Astrocyte (in vitro differentiated cells and primary cell): ENCODE measurements around the gene TNFRSF21. TPM values are rescaled to one million over a fixed set of nuclear protein-coding genes. Genes with fewer than 3 reads are reported as not detected.
"Not testable (repeated sequence)": the region's sequence is repeated elsewhere in the genome, so short reads cannot be mapped to it uniquely, and the experiment has no call there.

Source experiments
- DNase-seq: peaks from one replicate; pipeline ENCODE4 v3.0.0-alpha.2; 2010; ENCODE audit warnings: low read depth
- FAIRE-seq: peaks from 2 replicates; lab custom pipeline; 2011; peaks lifted over from hg19 to GRCh38; lab: Jason Lieb, UNC
- H2AFZ ChIP-seq: 2 replicates; pipeline ENCODE4 v1.6.0; 2012; ENCODE audit warnings: low read depth, low read length, inconsistent platforms
- H3K27ac ChIP-seq: 2 replicates; pipeline ENCODE4 v1.5.1; 2011; ENCODE audit warnings: low read depth, low read length, inconsistent platforms
- H3K27me3 ChIP-seq: 2 replicates; pipeline ENCODE4 v1.6.0; 2011; ENCODE audit warnings: low read length, inconsistent platforms; ENCODE audit not compliant: insufficient read depth
- H3K36me3 ChIP-seq: 2 replicates; pipeline ENCODE4 v1.5.1; 2011; ENCODE audit warnings: low read length, inconsistent platforms; ENCODE audit not compliant: insufficient read depth
- H3K4me1 ChIP-seq: 2 replicates; pipeline ENCODE4 v1.5.1; 2011; ENCODE audit warnings: low read length, inconsistent platforms; ENCODE audit not compliant: insufficient read depth
- H3K4me2 ChIP-seq: 2 replicates; pipeline ENCODE4 v1.6.0; 2012; ENCODE audit warnings: low read length, inconsistent platforms
- H3K4me3 ChIP-seq: 2 replicates; pipeline ENCODE4 v1.5.1; 2011; ENCODE audit warnings: low read depth, mild to moderate bottlenecking, low read length, inconsistent platforms; ENCODE audit not compliant: insufficient read depth
- H3K79me2 ChIP-seq: 2 replicates; pipeline ENCODE4 v1.6.0; 2012; ENCODE audit warnings: mild to moderate bottlenecking, low read length, inconsistent platforms; ENCODE audit not compliant: insufficient read depth
- H3K9ac ChIP-seq: 2 replicates; pipeline ENCODE4 v1.6.0; 2012; ENCODE audit warnings: mild to moderate bottlenecking, low read length, inconsistent platforms
- H3K9me3 ChIP-seq: 2 replicates; pipeline ENCODE4 v1.5.1; 2012; ENCODE audit warnings: low read depth, mild to moderate bottlenecking, low read length, inconsistent platforms; ENCODE audit not compliant: insufficient read depth
- H4K20me1 ChIP-seq: 2 replicates; pipeline ENCODE4 v1.6.0; 2012; ENCODE audit warnings: low read length, inconsistent platforms; ENCODE audit not compliant: insufficient read depth
- H3K27ac Mint-ChIP-seq: one replicate; pipeline ENCODE4 v1.8.0; 2021; ENCODE audit warnings: mild to moderate bottlenecking, mixed read lengths; ENCODE audit not compliant: unreplicated experiment
- H3K27me3 Mint-ChIP-seq: one replicate; pipeline ENCODE4 v1.8.0; 2021; ENCODE audit warnings: low read depth, mixed read lengths; ENCODE audit not compliant: unreplicated experiment
- H3K36me3 Mint-ChIP-seq: one replicate; pipeline ENCODE4 v1.8.0; 2021; ENCODE audit warnings: low read depth, mixed read lengths; ENCODE audit not compliant: unreplicated experiment
- H3K4me1 Mint-ChIP-seq: one replicate; pipeline ENCODE4 v1.8.0; 2021; ENCODE audit warnings: low read depth, mixed read lengths; ENCODE audit not compliant: unreplicated experiment
- H3K4me3 Mint-ChIP-seq: one replicate; pipeline ENCODE4 v1.8.0; 2021; ENCODE audit warnings: mild to moderate bottlenecking, moderate library complexity, mixed read lengths; ENCODE audit not compliant: unreplicated experiment
- H3K9me3 Mint-ChIP-seq: one replicate; pipeline ENCODE4 v1.8.0; 2021; ENCODE audit warnings: mild to moderate bottlenecking, mixed read lengths; ENCODE audit not compliant: unreplicated experiment
- CTCF ChIP-seq: IDR thresholded peaks from 2 replicates; pipeline ENCODE4 v1.5.1; 2011; ENCODE audit warnings: low read depth, mild to moderate bottlenecking, inconsistent platforms, low read length, moderate library complexity; ENCODE audit not compliant: insufficient read depth
- EZH2 ChIP-seq: IDR thresholded peaks from 2 replicates; pipeline ENCODE4 v1.6.1; 2012; ENCODE audit warnings: mild to moderate bottlenecking, low read length, inconsistent platforms; ENCODE audit not compliant: insufficient read depth
- total RNA-seq: library from RNA; stranded (reverse); gene quantifications from 2 replicates; pipeline ENCODE4 v1.2.1, GENCODE V29; 2021

Gene TNFRSF21
- total RNA-seq, 1 donor from 2014 or later = 244 TPM

GRCh38 chr6:47319867-47320266 lies 10.2 kb upstream of the TNFRSF21 start:
- Histone ChIP-seq H3K79me2 (no peaks in the 10 kb centered on the region), H3K36me3 (no peaks in the 10 kb centered on the region), H3K27me3 (peaks cover 5% of the 10 kb centered on the region), H3K4me2 (no peak overlapping the region), H3K9ac (no peak overlapping the region), H3K4me3 (no peak overlapping the region), H3K9me3 (no peaks in the 10 kb centered on the region), H4K20me1 (no peaks in the 10 kb centered on the region), H3K4me1 (peaks cover 3% of the 10 kb centered on the region), H3K27ac (no peak overlapping the region), H2AFZ (no peak overlapping the region)
- no peak for DNase-seq
- H3K27ac Mint-ChIP-seq = no peak overlapping the region
- H3K4me1 Mint-ChIP-seq = peaks cover 8% of the 10 kb centered on the region
- peaks cover 2% of the 10 kb centered on the region for H3K9me3 Mint-ChIP-seq
- no peaks in the 10 kb centered on the region for H3K27me3 Mint-ChIP-seq
- H3K36me3 Mint-ChIP-seq = no peaks in the 10 kb centered on the region
- FAIRE-seq = no peak
- no peak overlapping the region for H3K4me3 Mint-ChIP-seq
- TF ChIP-seq EZH2 (no peak), CTCF (no peak)

GRCh38 chr6:47319382-47319781 lies 9.7 kb upstream of the TNFRSF21 start:
- TF ChIP-seq CTCF (no peak), EZH2 (no peak)
- DNase-seq = no peak
- peaks cover 5% of the 10 kb centered on the region for H3K27me3 ChIP-seq
- H3K36me3 Mint-ChIP-seq = no peaks in the 10 kb centered on the region
- FAIRE-seq = no peak
- H3K9me3 ChIP-seq = no peaks in the 10 kb centered on the region
- H3K9ac ChIP-seq = no peak overlapping the region
- H4K20me1 ChIP-seq = no peaks in the 10 kb centered on the region
- H3K27ac ChIP-seq = no peak overlapping the region
- H3K4me3 ChIP-seq = no peak overlapping the region
- no peak overlapping the region for H3K27ac Mint-ChIP-seq
- H3K4me3 Mint-ChIP-seq = no peak overlapping the region
- H3K4me2 ChIP-seq = no peak overlapping the region
- H3K36me3 ChIP-seq = no peaks in the 10 kb centered on the region
- H3K9me3 Mint-ChIP-seq = peaks cover 2% of the 10 kb centered on the region
- peaks cover 9% of the 10 kb centered on the region for H3K4me1 Mint-ChIP-seq
- no peak overlapping the region for H2AFZ ChIP-seq
- no peaks in the 10 kb centered on the region for H3K79me2 ChIP-seq
- peaks cover 3% of the 10 kb centered on the region for H3K4me1 ChIP-seq
- no peaks in the 10 kb centered on the region for H3K27me3 Mint-ChIP-seq

GRCh38 chr6:47318236-47318989 lies 8.7 kb upstream of the TNFRSF21 start:
- Mint-ChIP-seq H3K9me3 (peaks cover 2% of the 10 kb centered on the region), H3K27ac (no peak overlapping the region), H3K27me3 (no peaks in the 10 kb centered on the region), H3K36me3 (no peaks in the 10 kb centered on the region), H3K4me3 (no peak overlapping the region), H3K4me1 (peaks cover 9% of the 10 kb centered on the region)
- DNase-seq (no peak), FAIRE-seq (no peak)
- H3K27me3 ChIP-seq = peaks cover 5% of the 10 kb centered on the region
- H4K20me1 ChIP-seq = no peaks in the 10 kb centered on the region
- peaks cover 3% of the 10 kb centered on the region for H3K4me1 ChIP-seq
- no peak overlapping the region for H3K4me3 ChIP-seq
- no peak overlapping the region for H3K4me2 ChIP-seq
- TF ChIP-seq CTCF = no peak
- TF ChIP-seq EZH2 = no peak
- no peaks in the 10 kb centered on the region for H3K79me2 ChIP-seq
- no peaks in the 10 kb centered on the region for H3K36me3 ChIP-seq
- H3K9ac ChIP-seq = no peak overlapping the region
- no peaks in the 10 kb centered on the region for H3K9me3 ChIP-seq
- no peak overlapping the region for H2AFZ ChIP-seq
- H3K27ac ChIP-seq = no peak overlapping the region

- not testable (repeated sequence) for H3K36me3 Mint-ChIP-seq, H3K4me3 Mint-ChIP-seq, H3K9me3 Mint-ChIP-seq, H3K36me3 ChIP-seq, FAIRE-seq, H3K27me3 Mint-ChIP-seq, H3K4me1 ChIP-seq, H3K4me3 ChIP-seq, DNase-seq, H3K9me3 ChIP-seq, H3K27ac ChIP-seq, H3K4me1 Mint-ChIP-seq, H2AFZ ChIP-seq, H4K20me1 ChIP-seq, H3K79me2 ChIP-seq, H3K9ac ChIP-seq, H3K27me3 ChIP-seq
- H3K4me2 ChIP-seq = peak overlapping the region; percentile 55
- peak overlapping the region; percentile 89 for H3K27ac Mint-ChIP-seq
These were observed 5.5 kb upstream of the TNFRSF21 start for GRCh38 chr6:47315181-47315580.
